Measurements from ENCODE around the gene SOS1.

- no peak for TF ChIP-seq POLR2A (IDR thresholded peaks at IDR 0.05; ENCODE audit: low read depth, low read length)
- TF ChIP-seq FOS (IDR thresholded peaks at IDR 0.05; ENCODE audit: borderline replicate concordance, insufficient read depth, low read length) = no peak
- TF ChIP-seq, protein P1, sequence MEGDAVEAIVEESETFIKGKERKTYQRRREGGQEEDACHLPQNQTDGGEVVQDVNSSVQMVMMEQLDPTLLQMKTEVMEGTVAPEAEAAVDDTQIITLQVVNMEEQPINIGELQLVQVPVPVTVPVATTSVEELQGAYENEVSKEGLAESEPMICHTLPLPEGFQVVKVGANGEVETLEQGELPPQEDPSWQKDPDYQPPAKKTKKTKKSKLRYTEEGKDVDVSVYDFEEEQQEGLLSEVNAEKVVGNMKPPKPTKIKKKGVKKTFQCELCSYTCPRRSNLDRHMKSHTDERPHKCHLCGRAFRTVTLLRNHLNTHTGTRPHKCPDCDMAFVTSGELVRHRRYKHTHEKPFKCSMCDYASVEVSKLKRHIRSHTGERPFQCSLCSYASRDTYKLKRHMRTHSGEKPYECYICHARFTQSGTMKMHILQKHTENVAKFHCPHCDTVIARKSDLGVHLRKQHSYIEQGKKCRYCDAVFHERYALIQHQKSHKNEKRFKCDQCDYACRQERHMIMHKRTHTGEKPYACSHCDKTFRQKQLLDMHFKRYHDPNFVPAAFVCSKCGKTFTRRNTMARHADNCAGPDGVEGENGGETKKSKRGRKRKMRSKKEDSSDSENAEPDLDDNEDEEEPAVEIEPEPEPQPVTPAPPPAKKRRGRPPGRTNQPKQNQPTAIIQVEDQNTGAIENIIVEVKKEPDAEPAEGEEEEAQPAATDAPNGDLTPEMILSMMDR (IDR thresholded peaks at IDR 0.05; ENCODE audit: extremely low read depth in 1 of 2, insufficient read depth in 1 of 2, low read depth in 1 of 2, low read length in 2 of 2) = no peak
- no peak for TF ChIP-seq EZH2 (IDR thresholded peaks at IDR 0.05; ENCODE audit: borderline replicate concordance, low read depth, low read length, severe bottlenecking)
- no peak for TF ChIP-seq POLR2AphosphoS5 (IDR thresholded peaks at IDR 0.05; ENCODE audit: insufficient read depth, low read depth, low read length)
- TF ChIP-seq, protein P2, sequence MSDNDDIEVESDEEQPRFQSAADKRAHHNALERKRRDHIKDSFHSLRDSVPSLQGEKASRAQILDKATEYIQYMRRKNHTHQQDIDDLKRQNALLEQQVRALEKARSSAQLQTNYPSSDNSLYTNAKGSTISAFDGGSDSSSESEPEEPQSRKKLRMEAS (IDR thresholded peaks at IDR 0.05; ENCODE audit: insufficient read depth, insufficient read length) = no peak
- no peak for TF ChIP-seq MYC (IDR thresholded peaks at IDR 0.05; ENCODE audit: low read depth, low read length)
- TF ChIP-seq JUN (IDR thresholded peaks at IDR 0.05; ENCODE audit: borderline replicate concordance, insufficient read depth, insufficient read length, low read depth) = no peak
Measured at GRCh38 chr2:39121523-39122063, 742 bp upstream of the SOS1 start.
